HFFc6 (cell line): ENCODE data around the gene GLIS1. TPM values are rescaled to one million over a fixed set of nuclear protein-coding genes. Genes with fewer than 3 reads are reported as not detected.

ENCODE experiments used
- DNase-seq: peaks from one replicate; pipeline ENCODE4 v3.0.0-alpha.2; 2018
- H3K27ac Mint-ChIP-seq: 2 replicates; pipeline ENCODE4 v1.8.0; 2020; ENCODE audit warnings: mild to moderate bottlenecking, mixed read lengths
- H3K27me3 Mint-ChIP-seq: 2 replicates; pipeline ENCODE4 v1.8.0; 2021; ENCODE audit warnings: mild to moderate bottlenecking, moderate library complexity, mixed read lengths; ENCODE audit not compliant: insufficient read depth
- H3K36me3 Mint-ChIP-seq: 2 replicates; pipeline ENCODE4 v1.8.0; 2021; ENCODE audit warnings: low read depth, mixed read lengths
- H3K4me1 Mint-ChIP-seq: 2 replicates; pipeline ENCODE4 v1.8.0; 2020; ENCODE audit warnings: low read depth, mixed read lengths
- H3K4me3 Mint-ChIP-seq: 2 replicates; pipeline ENCODE4 v1.8.0; 2020; ENCODE audit warnings: mild to moderate bottlenecking, moderate library complexity, mixed read lengths
- H3K9me3 Mint-ChIP-seq: 2 replicates; pipeline ENCODE4 v1.8.0; 2020; ENCODE audit warnings: mild to moderate bottlenecking, mixed read lengths
- CTCF ChIP-seq: fragments of 200-600 bp; sonication (generic); IDR thresholded peaks from 2 replicates; pipeline ENCODE4 v1.5.0; 2021; ENCODE audit warnings: antibody characterized with exemption, mild to moderate bottlenecking
- total RNA-seq, 6 experiments: library from RNA; stranded (reverse); fragmentation: NEBNext Ultra II Directional; extraction: Animal tissue kit (Norgen Biotek cat#: 25700); gene quantifications; 2 replicates in 1 of 6; 3 replicates in 5 of 6; pipeline ENCODE4 v1.2.3, GENCODE V29; 2021

Gene GLIS1
- total RNA-seq, 6 experiments from 2014 or later, result 1.1 to 1.9 (median 1.2) TPM

- Mint-ChIP-seq H3K27me3 (peaks cover 8% of the 10 kb centered on the region), H3K9me3 (no peaks in the 10 kb centered on the region), H3K4me1 (peaks cover 32% of the 10 kb centered on the region), H3K4me3 (no peak overlapping the region), H3K36me3 (no peaks in the 10 kb centered on the region), H3K27ac (no peak overlapping the region)
- DNase-seq, result no peak
- TF ChIP-seq CTCF, result no peak
These were observed 192.4 kb downstream of the GLIS1 start for GRCh38 chr1:53546409-53547155.

GRCh38 chr1:53545663-53546408 lies 193.1 kb downstream of the GLIS1 start:
- Mint-ChIP-seq H3K36me3 (no peaks in the 10 kb centered on the region), H3K9me3 (no peaks in the 10 kb centered on the region), H3K27ac (no peak overlapping the region), H3K4me1 (peaks cover 39% of the 10 kb centered on the region), H3K4me3 (no peak overlapping the region), H3K27me3 (peaks cover 8% of the 10 kb centered on the region)
- no peak for TF ChIP-seq CTCF
- no peak for DNase-seq

- H3K4me3 Mint-ChIP-seq, result no peak overlapping the region
- H3K36me3 Mint-ChIP-seq, result no peaks in the 10 kb centered on the region
- H3K9me3 Mint-ChIP-seq, result no peaks in the 10 kb centered on the region
- H3K27ac Mint-ChIP-seq, result peak overlapping the region; percentile 62
- H3K4me1 Mint-ChIP-seq, result peaks cover 36% of the 10 kb centered on the region
- no peak for DNase-seq
- H3K27me3 Mint-ChIP-seq, result peaks cover 8% of the 10 kb centered on the region
- TF ChIP-seq CTCF, result no peak
These were observed 194.0 kb downstream of the GLIS1 start for GRCh38 chr1:53544728-53545515.

GRCh38 chr1:53543778-53544695 lies 194.9 kb downstream of the GLIS1 start:
- no peak for TF ChIP-seq CTCF
- no peak for DNase-seq

More at GRCh38 chr1:53543778-53544695, 194.9 kb downstream of the GLIS1 start:
- H3K27me3 Mint-ChIP-seq, result peaks cover 7% of the 10 kb centered on the region
- H3K9me3 Mint-ChIP-seq, result no peaks in the 10 kb centered on the region
- peak overlapping the region; percentile 62 for H3K27ac Mint-ChIP-seq
- peaks cover 36% of the 10 kb centered on the region for H3K4me1 Mint-ChIP-seq
- no peak overlapping the region for H3K4me3 Mint-ChIP-seq
- H3K36me3 Mint-ChIP-seq, result no peaks in the 10 kb centered on the region
